IMR-90 (cell line): ENCODE results near the gene GARNL3. TPM values are rescaled to one million over a fixed set of nuclear protein-coding genes. Genes with fewer than 3 reads are reported as not detected.

Experiments used
- ATAC-seq: fragments of 200-7000 bp; cut with Tn5 transposase; 2 replicates; pipeline ENCODE4 v1.9.1; 2020; ENCODE audit warnings: low read depth, mild to moderate bottlenecking, moderate library complexity
- BruUV-seq: library from RNA; stranded (reverse); fragments of 400-500 nt; replicated peaks from 2 replicates; lab custom pipeline; 2021; lab: Mats Ljungman, UMichigan
- CTCF ChIA-PET: fragments of 300-600 bp; formaldehyde crosslinking; extraction: SDS; loops from one replicate; lab custom pipeline; 2021; ENCODE audit warnings: antibody characterized with exemption; lab: Yijun Ruan, JAX
- POLR2A ChIA-PET: fragments of 300-600 bp; sonication (Branson Sonifier 250); formaldehyde crosslinking; loops from one replicate; lab custom pipeline; 2022; ENCODE audit warnings: antibody characterized with exemption; ENCODE audit not compliant: unreplicated experiment; lab: Charles Lee
- DNase-seq: peaks from one replicate; pipeline ENCODE4 v3.0.0; 2013
- H2AFZ ChIP-seq: replicated peaks from 2 replicates; pipeline ENCODE3; 2013; ENCODE audit warnings: low read length, mild to moderate bottlenecking; ENCODE audit not compliant: poor library complexity
- H2AK5ac ChIP-seq: 2 replicates; pipeline ENCODE4 v1.6.1; 2013; ENCODE audit warnings: low read depth, low read length, inconsistent platforms
- H2AK9ac ChIP-seq: replicated peaks from 2 replicates; pipeline ENCODE3; 2013; ENCODE audit warnings: mild to moderate bottlenecking, low read depth, low read length, moderate library complexity; ENCODE audit not compliant: poor library complexity
- H2BK120ac ChIP-seq: 2 replicates; pipeline ENCODE4 v1.6.1; 2013; ENCODE audit warnings: low read depth, low read length, inconsistent platforms
- H2BK15ac ChIP-seq: 3 replicates; pipeline ENCODE4 v1.6.1; 2013; ENCODE audit warnings: low read depth, low read length, inconsistent platforms
- H2BK20ac ChIP-seq: 2 replicates; pipeline ENCODE4 v1.6.1; 2013; ENCODE audit warnings: low read depth, mild to moderate bottlenecking, inconsistent platforms, low read length, moderate library complexity
- H2BK5ac ChIP-seq: 2 replicates; pipeline ENCODE4 v1.6.1; 2013; ENCODE audit warnings: mild to moderate bottlenecking, low read depth, low read length, inconsistent platforms; ENCODE audit not compliant: poor library complexity, severe bottlenecking
- H3K14ac ChIP-seq: replicated peaks from 2 replicates; pipeline ENCODE4 v1.6.1; 2013; ENCODE audit warnings: low read depth, low read length, inconsistent platforms
- H3K18ac ChIP-seq: 2 replicates; pipeline ENCODE4 v1.6.1; 2013; ENCODE audit warnings: low read depth, low read length, control low read depth
- H3K23ac ChIP-seq: 2 replicates; pipeline ENCODE4 v1.6.1; 2013; ENCODE audit warnings: low read depth, low read length, inconsistent platforms
- H3K27ac ChIP-seq: 2 replicates; pipeline ENCODE4 v1.5.1; 2013; ENCODE audit warnings: mild to moderate bottlenecking, control low read depth, low read length; ENCODE audit not compliant: insufficient read depth
- H3K27me3 ChIP-seq: 2 replicates; pipeline ENCODE4 v1.6.1; 2013; ENCODE audit warnings: low read length; ENCODE audit not compliant: control insufficient read depth, insufficient read depth
- H3K36me3 ChIP-seq: 2 replicates; pipeline ENCODE4 v1.6.1; 2013; ENCODE audit warnings: low read length, mixed read lengths; ENCODE audit not compliant: control insufficient read depth, insufficient read depth
- H3K4ac ChIP-seq: 2 replicates; pipeline ENCODE4 v1.6.1; 2013; ENCODE audit warnings: low read depth, low read length, inconsistent platforms
- H3K4me1 ChIP-seq: 2 replicates; pipeline ENCODE4 v1.6.1; 2013; ENCODE audit warnings: low read length, mixed read lengths; ENCODE audit not compliant: control insufficient read depth, insufficient read depth
- H3K4me2 ChIP-seq: 2 replicates; pipeline ENCODE4 v1.6.1; 2013; ENCODE audit warnings: low read depth, mild to moderate bottlenecking, control low read depth, low read length, moderate library complexity
- H3K4me3 ChIP-seq: 2 replicates; pipeline ENCODE4 v1.5.1; 2013; ENCODE audit warnings: low read depth, mild to moderate bottlenecking, control low read depth, low read length, moderate library complexity; ENCODE audit not compliant: insufficient read depth
- H3K56ac ChIP-seq: 2 replicates; pipeline ENCODE4 v1.6.1; 2013; ENCODE audit warnings: low read length, inconsistent platforms; ENCODE audit not compliant: insufficient read depth; ENCODE audit errors: extremely low read depth
- H3K79me1 ChIP-seq, 2 experiments: 2 replicates each; pipeline ENCODE4 v1.6.1; 2013; ENCODE audit warnings: low read length in 2 of 2, inconsistent platforms in 1 of 2, low read depth in 1 of 2
- H3K9ac ChIP-seq: 2 replicates; pipeline ENCODE4 v1.6.1; 2013; ENCODE audit warnings: low read depth, low read length, control low read depth
- H3K9me1 ChIP-seq: 2 replicates; pipeline ENCODE4 v1.6.1; 2013; ENCODE audit warnings: low read length, inconsistent platforms; ENCODE audit not compliant: insufficient read depth
- H3K9me3 ChIP-seq: 2 replicates; pipeline ENCODE4 v1.6.1; 2013; ENCODE audit warnings: low read length; ENCODE audit not compliant: control insufficient read depth, insufficient read depth
- H4K20me1 ChIP-seq: 2 replicates; pipeline ENCODE4 v1.6.1; 2013; ENCODE audit warnings: low read length, inconsistent platforms; ENCODE audit not compliant: insufficient read depth
- H4K5ac ChIP-seq: 2 replicates; pipeline ENCODE4 v1.6.1; 2013; ENCODE audit warnings: mild to moderate bottlenecking, low read depth, low read length, control low read depth
- H4K8ac ChIP-seq, 2 experiments: 2 replicates each; pipeline ENCODE4 v1.6.1; 2013; ENCODE audit warnings: low read depth in 2 of 2, low read length in 2 of 2, control low read depth in 1 of 2, inconsistent platforms in 1 of 2
- H4K91ac ChIP-seq: 2 replicates; pipeline ENCODE4 v1.6.1; 2013; ENCODE audit warnings: low read depth, low read length, inconsistent platforms; ENCODE audit not compliant: insufficient read depth
- CTCF ChIP-seq: conservative IDR thresholded peaks from 2 replicates; pipeline ENCODE4 v1.5.1; 2012; ENCODE audit warnings: mild to moderate bottlenecking, low read depth, low read length, improper control_type of control experiment
- ELK1 ChIP-seq: fragments of 150-350 bp; IDR thresholded peaks from 2 replicates; pipeline ENCODE4 v1.6.1; 2016; ENCODE audit warnings: low read depth, mild to moderate bottlenecking, low read length, moderate library complexity, borderline replicate concordance
- RAD21 ChIP-seq: IDR thresholded peaks from 2 replicates; pipeline ENCODE4 v1.6.1; 2012; ENCODE audit warnings: low read length, improper control_type of control experiment
- SMC3 ChIP-seq: fragments of 150-350 bp; IDR thresholded peaks from 2 replicates; pipeline ENCODE4 v1.6.1; 2016; ENCODE audit warnings: low read depth, mild to moderate bottlenecking, antibody characterized with exemption, low read length, moderate library complexity
- WGBS, 2 experiments: methylation state at CpG; one replicate each; pipeline versions ENCODE4 v1.1.5 to v1.1.7; 2013; ENCODE audit warnings: missing lambda C conversion rate in 2 of 2; ENCODE audit not compliant: insufficient read length in 1 of 2; ENCODE audit errors: extremely low coverage in 2 of 2; 5-methylcytosine and 5-hydroxymethylcytosine counted together
- dilution Hi-C: fragments of 300-500 bp; cut with HindIII; formaldehyde crosslinking; loops from one replicate; pipeline ENCODE4 v1.14.3; 2018; ENCODE audit warnings: low sequenced_read_pairs; ENCODE audit not compliant: unreplicated experiment
- in situ Hi-C: fragments of 300-500 bp; cut with MboI; formaldehyde crosslinking; loops from 3 replicates; pipeline ENCODE4 v1.14.3; 2019; ENCODE audit warnings: low sequenced_read_pairs, inconsistent platforms, mixed read lengths
- intact Hi-C: fragments of 100-400 bp; cut with micrococcal nuclease; formaldehyde crosslinking; loops from 2 replicates; pipeline ENCODE4 v1.10.0; 2022
- polyA plus RNA-seq, 3 experiments: library from polyadenylated mRNA; depleted of rRNA; stranded (reverse); fragments of >200 nt; gene quantifications; 2 replicates each; pipeline ENCODE4 v1.2.3, GENCODE V29; 2012; ENCODE audit warnings: low replicate concordance in 1 of 3
- total RNA-seq: library from RNA; depleted of rRNA; stranded (reverse); fragments of >200 nt; gene quantifications from 2 replicates; pipeline ENCODE4 v1.2.3, GENCODE V29; 2012

The GARNL3 gene
- total and polyA plus RNA-seq, 2 of the 4 experiments (the other 2 are of a cell fraction) = 1.9 to 5.0 TPM

GRCh38 chr9:127397646-127398274 is 133.2 kb downstream of the GARNL3 start:
- Histone ChIP-seq H2AFZ (peak overlapping the region; percentile 96), H4K5ac (no peak overlapping the region), H2BK5ac (no peak overlapping the region), H3K4me1 (peaks cover 2% of the 10 kb centered on the region; the same call in 1 of the 2 replicates), H4K91ac (no peak overlapping the region), H4K8ac (peak overlapping the region in 1 of 2 experiments; percentile 43; a peak in 1 of 4 replicates), H2AK9ac (peak overlapping the region; percentile 88), H3K9ac (peak overlapping the region; percentile 57), H3K4me2 (peak overlapping the region; percentile 69), H4K20me1 (peaks cover 6% of the 10 kb centered on the region; the same call in 1 of the 2 replicates), H2BK120ac (no peak overlapping the region), H3K4me3 (peak overlapping the region; percentile 55), H3K23ac (peak overlapping the region; percentile 89; the same call in 1 of the 2 replicates), H3K4ac (peak overlapping the region; percentile 1; the same call in 1 of the 2 replicates), H3K9me1 (peaks cover 3% of the 10 kb centered on the region; the same call in 1 of the 2 replicates), H3K27ac (peak overlapping the region; percentile 25; the same call in 1 of the 2 replicates), H2AK5ac (peak overlapping the region; percentile 78; the same call in 1 of the 2 replicates), H3K56ac (no peak overlapping the region), H2BK20ac (no peak overlapping the region), H3K14ac (0 out of 2 replicates have a peak overlapping the region, but pooled peaks have one; percentile 21), H3K18ac (no peak overlapping the region), H3K27me3 (peaks cover 5% of the 10 kb centered on the region; the same call in 1 of the 2 replicates), H3K79me1 (peaks cover 0 to 13% of the 10 kb centered on the region in 2 experiments; a peak in 2 of 4 replicates), H2BK15ac (no peak overlapping the region), H3K36me3 (0 out of 2 replicates have a peak, but pooled peaks cover 1% of the 10 kb centered on the region), H3K9me3 (no peaks in the 10 kb centered on the region)
- no TSS peak for BruUV-seq
- intact Hi-C loops = loop anchor here (2.0 to 10.0 kb wide), 2 partner anchors 113 to 181 kb away; no protein-coding TSS in a partner anchor
- dilution Hi-C loops = no loop called here
- DNase-seq (peak; percentile 33), ATAC-seq (peak; percentile 2)
- 8% methylated on average over 12 of the region's 55 CpGs; no CpG with 5 or more reads in 1 of the 2 experiments for WGBS, 2 experiments
- ChIA-PET POLR2A (interaction anchor here (1.4 kb wide), 1 partner anchor 9 kb away, joined by 3 read pairs; no protein-coding TSS in a partner anchor), CTCF (interaction anchor here (1.1 to 1.4 kb wide), 4 partner anchors 29 to 189 kb away, joined by 3 to 5 read pairs (median 4); no protein-coding TSS in a partner anchor)
- TF ChIP-seq CTCF = peak; percentile 57
- TF ChIP-seq RAD21 = peak; percentile 69
- TF ChIP-seq SMC3 = peak; percentile 59
- TF ChIP-seq ELK1 = no peak
- in situ Hi-C loops = loop anchor here (5.0 to 25.0 kb wide), 2 partner anchors 180 to 460 kb away; no protein-coding TSS in a partner anchor
